Neural cell (in vitro differentiated cells): ENCODE results near the gene GALNT11. TPM values are rescaled to one million over a fixed set of nuclear protein-coding genes. Genes with fewer than 3 reads are reported as not detected.

Experiments used
- H2AFZ ChIP-seq: fragments of 200-600, 300-800 bp; sonication (generic), shearing (Covaris generic); 2 replicates; pipeline ENCODE4 v1.6.0; 2014; ENCODE audit warnings: low read depth, mild to moderate bottlenecking, antibody characterized with exemption, low read length, moderate library complexity
- H3F3A ChIP-seq: fragments of 200-600 bp; shearing (Covaris generic); 2 replicates; pipeline ENCODE4 v1.6.1; 2016; ENCODE audit warnings: mild to moderate bottlenecking, moderate library complexity, mixed read lengths, antibody characterized with exemption, low read length; ENCODE audit not compliant: insufficient read depth, poor library complexity, severe bottlenecking
- H3K27ac ChIP-seq: fragments of 200-600, 300-800 bp; sonication (generic), shearing (Covaris generic); 2 replicates; pipeline ENCODE4 v1.5.1; 2014; ENCODE audit warnings: mild to moderate bottlenecking, low read length, moderate library complexity
- H3K27me3 ChIP-seq: fragments of 300-800, 200-600 bp; sonication (generic), shearing (Covaris generic); 2 replicates; pipeline ENCODE4 v1.6.0; 2014; ENCODE audit warnings: mild to moderate bottlenecking, low read depth, low read length, moderate library complexity; ENCODE audit not compliant: insufficient read depth
- H3K36me3 ChIP-seq: fragments of 300-800, 200-600 bp; sonication (generic), shearing (Covaris generic); 2 replicates; pipeline ENCODE4 v1.5.1; 2014; ENCODE audit warnings: mild to moderate bottlenecking, antibody characterized with exemption, low read length, moderate library complexity; ENCODE audit not compliant: insufficient read depth
- H3K4me2 ChIP-seq: fragments of 300-800, 200-600 bp; sonication (generic), shearing (Covaris generic); 2 replicates; pipeline ENCODE4 v1.6.0; 2014; ENCODE audit warnings: mild to moderate bottlenecking, low read length
- H3K4me3 ChIP-seq: fragments of 300-800, 200-600 bp; sonication (generic), shearing (Covaris generic); 2 replicates; pipeline ENCODE4 v1.5.1; 2014; ENCODE audit warnings: mild to moderate bottlenecking, low read length, moderate library complexity
- H3K79me2 ChIP-seq: fragments of 200-600 bp; shearing (Covaris generic); replicated peaks from 2 replicates; pipeline ENCODE4 v1.6.0; 2014; ENCODE audit warnings: mild to moderate bottlenecking, low read length, moderate library complexity; ENCODE audit not compliant: insufficient read depth
- H3K9ac ChIP-seq: fragments of 300-800, 200-600 bp; sonication (generic), shearing (Covaris generic); 2 replicates; pipeline ENCODE4 v1.6.1; 2016; ENCODE audit warnings: mild to moderate bottlenecking, low read length, mixed read lengths
- H3K9me2 ChIP-seq: fragments of 200-600 bp; shearing (Covaris generic); 2 replicates; pipeline ENCODE4 v1.6.1; 2016; ENCODE audit warnings: mild to moderate bottlenecking, low read length, mixed read lengths; ENCODE audit not compliant: insufficient read depth
- H3K9me3 ChIP-seq: fragments of 200-600, 300-800 bp; sonication (generic), shearing (Covaris generic); 2 replicates; pipeline ENCODE4 v1.6.1; 2016; ENCODE audit warnings: mild to moderate bottlenecking, mixed run types, low read length, moderate library complexity, mixed read lengths
- H4K20me1 ChIP-seq: fragments of 200-600 bp; shearing (Covaris generic); 2 replicates; pipeline ENCODE4 v1.6.1; 2016; ENCODE audit warnings: mild to moderate bottlenecking, mixed run types; ENCODE audit not compliant: insufficient read depth
- CTCF ChIP-seq: fragments of 450-650 bp; IDR thresholded peaks from 2 replicates; pipeline ENCODE4 v1.5.1; 2014; ENCODE audit warnings: antibody characterized with exemption, mild to moderate bottlenecking, moderate library complexity; ENCODE audit not compliant: poor library complexity, severe bottlenecking
- EP300 ChIP-seq: fragments of 450-650 bp; conservative IDR thresholded peaks from 2 replicates; pipeline ENCODE4 v1.6.1; 2014; ENCODE audit warnings: antibody characterized with exemption, mild to moderate bottlenecking, moderate library complexity; ENCODE audit not compliant: poor library complexity, severe bottlenecking
- EZH2 ChIP-seq: fragments of 200-600, 300-800 bp; shearing (Covaris generic), sonication (generic); IDR thresholded peaks from 2 replicates; pipeline ENCODE4 v1.6.1; 2014; ENCODE audit warnings: antibody characterized with exemption, low read length, borderline replicate concordance, mild to moderate bottlenecking; ENCODE audit not compliant: insufficient read depth, poor library complexity, severe bottlenecking
- MXI1 ChIP-seq: fragments of 450-650 bp; conservative IDR thresholded peaks from 2 replicates; pipeline ENCODE4 v1.6.1; 2014; ENCODE audit warnings: antibody characterized with exemption, mild to moderate bottlenecking; ENCODE audit not compliant: poor library complexity, severe bottlenecking
- POLR2AphosphoS5 ChIP-seq: IDR thresholded peaks from 2 replicates; pipeline ENCODE4 v1.6.1; 2012
- RAD21 ChIP-seq: fragments of 450-650 bp; conservative IDR thresholded peaks from 2 replicates; pipeline ENCODE4 v1.6.1; 2014; ENCODE audit warnings: antibody characterized with exemption, mild to moderate bottlenecking, moderate library complexity
- REST ChIP-seq: IDR thresholded peaks from 2 replicates; pipeline ENCODE4 v1.6.1; 2012; ENCODE audit warnings: borderline replicate concordance
- SMC3 ChIP-seq: fragments of 450-650 bp; conservative IDR thresholded peaks from 2 replicates; pipeline ENCODE4 v1.6.1; 2014; ENCODE audit warnings: antibody characterized with exemption, mild to moderate bottlenecking, moderate library complexity; ENCODE audit not compliant: poor library complexity
- TAF1 ChIP-seq: IDR thresholded peaks from 2 replicates; pipeline ENCODE4 v1.6.1; 2012; ENCODE audit warnings: low read depth
- polyA plus RNA-seq: library from polyadenylated mRNA; depleted of rRNA; stranded (reverse); fragments of >200 nt; gene quantifications from 2 replicates; pipeline ENCODE4 v1.2.3, GENCODE V29; 2014

GALNT11 gene
- polyA plus RNA-seq, 1 donor from 2014 or later, result 118 TPM

- no peak overlapping the region for H2AFZ ChIP-seq
- no peaks in the 10 kb centered on the region for H3K9me3 ChIP-seq
- H3K4me2 ChIP-seq, result no peak overlapping the region
- no peak overlapping the region for H3K4me3 ChIP-seq
- no peak overlapping the region for H3K9ac ChIP-seq
- H3K27me3 ChIP-seq, result no peaks in the 10 kb centered on the region
- no peaks in the 10 kb centered on the region for H3F3A ChIP-seq
- H3K36me3 ChIP-seq, result no peaks in the 10 kb centered on the region
- H4K20me1 ChIP-seq, result no peaks in the 10 kb centered on the region
- TF ChIP-seq CTCF (peak; percentile 32), TAF1 (no peak), RAD21 (peak; percentile 34)
- no peak overlapping the region for H3K27ac ChIP-seq
- no peaks in the 10 kb centered on the region for H3K9me2 ChIP-seq
- no peaks in the 10 kb centered on the region for H3K79me2 ChIP-seq
These were observed 33.1 kb upstream of the GALNT11 start for GRCh38 chr7:151992375-151992774.

GRCh38 chr7:151993977-151994676, 31.3 kb upstream of the GALNT11 start:
- Histone ChIP-seq H3K27me3 (no peaks in the 10 kb centered on the region), H3F3A (no peaks in the 10 kb centered on the region), H3K27ac (no peak overlapping the region), H4K20me1 (no peaks in the 10 kb centered on the region), H2AFZ (no peak overlapping the region), H3K4me2 (no peak overlapping the region), H3K4me3 (no peak overlapping the region), H3K9me3 (no peaks in the 10 kb centered on the region), H3K36me3 (no peaks in the 10 kb centered on the region), H3K9me2 (no peaks in the 10 kb centered on the region), H3K9ac (no peak overlapping the region), H3K79me2 (no peaks in the 10 kb centered on the region)
- TF ChIP-seq EZH2 (no peak), SMC3 (no peak), POLR2AphosphoS5 (no peak), REST (no peak), CTCF (no peak), TAF1 (no peak), RAD21 (no peak), MXI1 (no peak), EP300 (no peak)
